Placental pericyte (primary cell): ENCODE data around the gene OR2M4. TPM values are rescaled to one million over a fixed set of nuclear protein-coding genes. Genes with fewer than 3 reads are reported as not detected.

Source experiments
- total RNA-seq: library from RNA; depleted of rRNA; stranded (reverse); fragments of >200 nt; gene quantifications from 2 replicates; pipeline ENCODE4 v1.2.3, GENCODE V29; 2012

The OR2M4 gene, protein sequence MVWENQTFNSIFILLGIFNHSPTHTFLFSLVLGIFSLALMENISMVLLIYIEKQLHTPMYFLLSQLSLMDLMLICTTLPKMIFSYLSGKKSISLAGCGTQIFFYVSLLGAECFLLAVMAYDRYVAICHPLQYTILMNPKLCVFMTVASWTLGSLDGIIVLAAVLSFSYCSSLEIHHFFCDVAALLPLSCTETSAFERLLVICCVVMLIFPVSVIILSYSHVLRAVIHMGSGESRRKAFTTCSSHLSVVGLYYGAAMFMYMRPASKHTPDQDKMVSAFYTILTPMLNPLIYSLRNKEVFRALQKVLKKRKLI
- not detected in 2 replicates for total RNA-seq

DNA sequence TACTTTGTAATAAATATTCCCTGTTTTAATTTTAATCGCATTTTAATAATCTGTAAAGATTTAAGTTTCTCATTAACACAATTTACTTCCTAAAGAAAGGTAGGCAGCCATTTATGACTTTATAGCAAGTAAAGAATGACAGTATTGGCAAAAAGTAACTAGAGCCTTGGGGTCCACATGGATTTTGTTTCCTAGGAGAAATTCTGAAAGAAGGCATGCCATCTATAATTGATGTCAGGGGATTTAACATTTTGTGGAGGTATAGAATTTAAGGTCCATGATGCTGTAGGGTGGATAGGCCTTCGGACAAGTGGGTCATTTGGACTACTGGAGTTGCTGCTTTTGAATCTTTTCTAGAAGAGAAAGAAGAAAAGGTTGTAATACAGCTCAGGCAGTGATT lies at the start of gene OR2M4:
Gene OR2M4, plus strand, starts transcription at position 301 of the 400 bp plus-strand sequence. CDS start 7,512 bp downstream, outside the sequence.

DNA sequence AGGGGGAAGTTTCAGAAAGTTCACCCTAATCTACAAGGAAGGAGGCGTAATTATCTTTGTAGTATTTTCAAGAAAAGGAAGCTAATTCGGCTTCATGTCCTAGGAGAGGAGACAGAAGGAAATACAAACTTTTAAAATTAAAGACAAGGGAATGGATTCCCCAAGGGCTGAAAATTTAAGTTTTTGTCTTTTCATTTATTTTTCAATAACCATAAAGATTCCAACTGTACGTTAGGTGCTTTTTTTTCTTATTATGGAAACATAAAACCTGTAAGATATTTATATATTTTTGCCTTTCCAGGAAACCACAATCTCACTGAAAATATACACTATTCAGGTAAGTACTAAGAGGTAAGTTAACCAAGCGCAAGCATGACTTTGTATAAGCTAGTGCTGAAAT lies 34.3 kb upstream of the OR2M4 start, which contains the start of gene OR2M3:
Gene OR2M3, plus strand, starts transcription at position 301 of the 400 bp plus-strand sequence. CDS start 5,803 bp downstream, outside the sequence.

DNA sequence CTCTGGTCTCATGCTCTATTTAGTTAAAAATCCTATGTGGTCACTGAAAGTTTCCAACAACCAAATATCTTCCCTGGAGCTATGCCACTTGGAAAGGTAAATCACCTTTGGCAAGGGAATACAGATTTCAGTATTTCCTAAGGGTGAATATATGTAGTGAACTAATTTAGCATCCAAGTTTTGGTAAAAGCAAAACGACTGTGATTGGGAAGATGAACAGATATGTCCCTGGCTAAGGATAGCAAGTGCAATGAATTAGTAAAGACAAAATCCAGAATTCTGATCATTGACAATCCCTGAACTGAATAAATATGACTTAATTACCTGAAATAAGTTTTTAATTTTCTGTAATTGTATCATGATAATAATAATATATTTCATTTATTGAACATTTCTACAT lies 46.7 kb downstream of the OR2M4 start, which contains the start of gene OR2T33:
Gene OR2T33, minus strand, starts transcription at position 101 of the 400 bp plus-strand sequence. CDS start 4,162 bp downstream, outside the sequence.

Other genes with a start within 250 kb of the OR2M4 start
- gene OR2L5, start 217.8 kb upstream of the OR2M4 start, total RNA-seq: not detected in 2 replicates
- gene OR2L2, start 201.3 kb upstream of the OR2M4 start, total RNA-seq: not detected in 2 replicates
- not detected in 2 replicates for gene OR2L3, start 184.6 kb upstream of the OR2M4 start, total RNA-seq
- not detected in 2 replicates for gene OR2L13, start 136.2 kb upstream of the OR2M4 start, total RNA-seq
- not detected in 2 replicates for gene OR2M5, start 86.3 kb upstream of the OR2M4 start, total RNA-seq
- gene OR2M2, start 56.6 kb upstream of the OR2M4 start, total RNA-seq: not detected in 2 replicates
- gene OR2M3, start 34.2 kb upstream of the OR2M4 start, total RNA-seq: under 0.01 TPM in 1 of 2 replicates, not detected in the other
- not detected in 2 replicates for gene OR2T33, start 46.6 kb downstream of the OR2M4 start, total RNA-seq
- not detected in 2 replicates for gene OR2T12, start 72.0 kb downstream of the OR2M4 start, total RNA-seq
- not detected in 2 replicates for gene OR2M7, start 93.2 kb downstream of the OR2M4 start, total RNA-seq
- not detected in 2 replicates for gene OR14C36, start 117.4 kb downstream of the OR2M4 start, total RNA-seq
- gene OR2T4, start 130.2 kb downstream of the OR2M4 start, total RNA-seq: not detected in 2 replicates
- not detected in 2 replicates for gene OR2T6, start 144.3 kb downstream of the OR2M4 start, total RNA-seq
- not detected in 2 replicates for gene OR2T1, start 171.6 kb downstream of the OR2M4 start, total RNA-seq
- not detected in 2 replicates for gene OR2T2, start 214.2 kb downstream of the OR2M4 start, total RNA-seq
- gene OR2T3, start 241.9 kb downstream of the OR2M4 start, total RNA-seq: not detected in 2 replicates